Activated T-cell treated with anti-CD3 and anti-CD28 coated beads, Interleukin-2, amount 50 U/mL, for 1 hour (primary cell): ENCODE data around the gene USP34.
"Not testable (repeated sequence)": the region's sequence is repeated elsewhere in the genome, so short reads cannot be mapped to it uniquely, and the experiment has no call there.

Experiments used
- DNase-seq: peaks from one replicate; pipeline ENCODE4 v3.0.0-alpha.2; 2020

Gene USP34

GRCh38 chr2:61420991-61421544, 49.8 kb downstream of the USP34 start:
- DNase-seq, result no peak

GRCh38 chr2:61419570-61419969, 51.3 kb downstream of the USP34 start:
- DNase-seq, result no peak

- no peak for DNase-seq
These were observed 51.8 kb downstream of the USP34 start for GRCh38 chr2:61419129-61419528.

GRCh38 chr2:61416871-61417645, 53.8 kb downstream of the USP34 start:
- DNase-seq, result no peak

- DNase-seq, result no peak
These were observed 55.6 kb downstream of the USP34 start for GRCh38 chr2:61415265-61415664.

GRCh38 chr2:61414674-61415073, 56.2 kb downstream of the USP34 start:
- no peak for DNase-seq

GRCh38 chr2:61411109-61411508, 59.8 kb downstream of the USP34 start:
- no peak for DNase-seq

GRCh38 chr2:61410185-61410584, 60.7 kb downstream of the USP34 start:
- no peak for DNase-seq

GRCh38 chr2:61405813-61406212, 65.1 kb downstream of the USP34 start:
- DNase-seq, result no peak

- DNase-seq, result no peak
These were observed 66.4 kb downstream of the USP34 start for GRCh38 chr2:61404438-61404837.

GRCh38 chr2:61398413-61398812, 72.5 kb downstream of the USP34 start:
- no peak for DNase-seq

- DNase-seq, result no peak
These were observed 74.9 kb downstream of the USP34 start for GRCh38 chr2:61396005-61396404.

GRCh38 chr2:61387588-61387987, 83.3 kb downstream of the USP34 start:
- not testable (repeated sequence) for DNase-seq

GRCh38 chr2:61380882-61381197, 90.0 kb downstream of the USP34 start:
- not testable (repeated sequence) for DNase-seq

- no peak for DNase-seq
These were observed 90.6 kb downstream of the USP34 start for GRCh38 chr2:61380056-61380881.

GRCh38 chr2:61379521-61379920, 91.4 kb downstream of the USP34 start:
- no peak for DNase-seq

- no peak for DNase-seq
These were observed 92.6 kb downstream of the USP34 start for GRCh38 chr2:61378281-61378680.

GRCh38 chr2:61377046-61377445, 93.8 kb downstream of the USP34 start:
- no peak for DNase-seq

GRCh38 chr2:61376211-61376610, 94.7 kb downstream of the USP34 start:
- no peak for DNase-seq

GRCh38 chr2:61371027-61371426, 99.9 kb downstream of the USP34 start:
- no peak for DNase-seq

- DNase-seq, result no peak
These were observed 101.9 kb downstream of the USP34 start for GRCh38 chr2:61368687-61369665.

- DNase-seq, result no peak
These were observed 103.7 kb downstream of the USP34 start for GRCh38 chr2:61367177-61367576.

- DNase-seq, result no peak
These were observed 107.3 kb downstream of the USP34 start for GRCh38 chr2:61363580-61363979.
